ENCODE measurements around the gene MARCKS.

Gene MARCKS, protein sequence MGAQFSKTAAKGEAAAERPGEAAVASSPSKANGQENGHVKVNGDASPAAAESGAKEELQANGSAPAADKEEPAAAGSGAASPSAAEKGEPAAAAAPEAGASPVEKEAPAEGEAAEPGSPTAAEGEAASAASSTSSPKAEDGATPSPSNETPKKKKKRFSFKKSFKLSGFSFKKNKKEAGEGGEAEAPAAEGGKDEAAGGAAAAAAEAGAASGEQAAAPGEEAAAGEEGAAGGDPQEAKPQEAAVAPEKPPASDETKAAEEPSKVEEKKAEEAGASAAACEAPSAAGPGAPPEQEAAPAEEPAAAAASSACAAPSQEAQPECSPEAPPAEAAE

DNA sequence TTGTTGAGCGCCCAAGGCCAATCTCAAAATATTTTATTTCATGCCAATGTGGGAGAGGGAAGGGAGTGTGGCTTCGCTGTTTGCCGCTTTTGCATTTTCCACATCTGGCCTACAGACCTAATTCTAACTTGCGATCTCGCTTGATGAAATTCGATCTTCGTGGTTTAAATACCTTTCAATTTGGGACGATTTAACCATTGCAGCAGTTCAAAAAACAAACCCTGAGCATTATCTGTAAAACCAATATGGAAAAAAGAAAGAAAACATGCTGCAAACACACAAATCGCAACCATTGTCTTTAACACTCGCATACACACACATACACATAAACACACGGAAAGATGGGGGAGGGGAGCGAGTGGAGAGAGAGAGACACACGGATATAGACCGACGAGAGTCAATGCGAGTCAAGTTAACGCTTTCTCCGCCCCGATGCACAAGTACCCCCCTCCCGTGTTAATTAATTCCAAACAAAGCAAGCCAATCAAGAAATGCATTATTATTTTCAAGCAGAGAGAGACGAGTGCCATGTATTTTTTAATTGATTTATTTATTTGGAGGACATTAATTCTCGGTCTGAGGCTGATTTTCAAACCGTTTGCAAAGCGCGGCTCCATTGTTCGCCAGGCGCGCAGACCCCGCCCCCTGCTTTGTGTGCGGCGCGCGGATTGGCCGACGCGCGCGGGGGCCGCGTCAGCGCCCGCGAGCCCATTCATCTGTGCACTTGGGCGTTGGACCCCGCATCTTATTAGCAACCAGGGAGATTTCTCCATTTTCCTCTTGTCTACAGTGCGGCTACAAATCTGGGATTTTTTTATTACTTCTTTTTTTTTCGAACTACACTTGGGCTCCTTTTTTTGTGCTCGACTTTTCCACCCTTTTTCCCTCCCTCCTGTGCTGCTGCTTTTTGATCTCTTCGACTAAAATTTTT is at the start of gene MARCKS:
MARCKS (plus strand) TSS at position 721 of the 931 bp plus-strand sequence. CDS start 401 bp downstream, outside the sequence.
- intact Hi-C loops (cut with DNase I) = loop anchor here (5.0 to 10.0 kb wide), 4 partner anchors 445 to 980 kb away; no protein-coding TSS in a partner anchor
- DNase-seq = peak; percentile 55 to 96 (median 74)

DNA sequence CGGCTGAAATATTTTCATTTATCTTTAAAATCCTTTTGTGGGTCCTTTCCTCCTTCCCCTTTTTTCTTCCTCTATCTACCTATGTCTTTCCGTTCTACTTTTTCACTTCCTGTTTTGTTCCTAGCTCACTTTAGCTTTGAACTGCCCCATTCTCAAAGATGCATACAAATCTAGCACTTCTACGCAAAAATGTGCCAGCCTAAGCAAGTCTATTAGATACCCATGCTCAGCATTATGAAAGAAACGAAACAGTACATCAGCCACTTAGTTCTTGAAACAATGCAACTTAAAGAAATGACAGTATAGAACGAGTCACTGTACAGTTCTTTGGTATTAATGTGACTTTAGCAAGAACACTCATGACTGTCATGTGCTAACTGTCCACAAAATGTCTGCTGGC is 47.3 kb upstream of the MARCKS start:
- intact Hi-C loops (cut with DNase I) = no loop called here
- DNase-seq = no peak

DNA sequence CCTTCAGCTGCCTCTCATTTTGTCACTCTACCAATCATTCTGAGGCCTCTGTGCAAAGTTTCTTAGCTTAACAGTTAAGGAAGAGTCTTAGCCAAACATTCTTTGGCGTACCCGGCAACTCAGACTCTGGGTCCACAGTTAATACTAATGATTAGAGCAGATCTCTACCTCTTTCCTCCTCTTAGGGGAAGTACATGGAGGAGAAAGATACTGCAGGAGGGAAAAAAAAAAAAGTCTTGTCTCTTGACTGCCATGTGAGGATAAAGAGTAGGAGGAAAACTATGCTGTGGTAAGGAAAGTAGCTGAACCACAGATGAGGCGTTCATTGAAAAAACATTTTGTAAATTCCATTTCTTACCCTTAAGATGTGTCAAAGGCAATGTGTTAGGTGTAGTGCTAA is 44.0 kb upstream of the MARCKS start:
- no peak for DNase-seq
- intact Hi-C loops (cut with DNase I) = no loop called here

DNA sequence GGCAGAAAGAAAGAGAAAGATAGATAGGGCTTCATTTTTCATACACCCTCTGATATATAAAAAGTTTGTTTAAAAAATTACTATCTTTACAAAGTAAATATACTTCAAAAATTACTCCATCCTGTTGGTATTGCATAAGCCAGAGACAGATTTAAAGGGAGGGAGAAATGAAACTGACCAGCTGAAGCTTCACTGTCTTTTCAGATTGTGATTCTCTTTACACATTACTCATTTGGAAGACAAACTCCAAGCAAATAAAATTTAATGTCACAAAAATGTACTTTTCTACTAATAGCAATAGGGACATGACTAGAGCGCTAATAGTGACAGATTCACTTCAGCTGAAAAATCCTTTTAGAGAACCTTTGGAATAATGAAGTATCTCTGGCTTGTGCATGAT is 38.6 kb upstream of the MARCKS start:
- intact Hi-C loops (cut with DNase I) = no loop called here
- DNase-seq = no peak

DNA sequence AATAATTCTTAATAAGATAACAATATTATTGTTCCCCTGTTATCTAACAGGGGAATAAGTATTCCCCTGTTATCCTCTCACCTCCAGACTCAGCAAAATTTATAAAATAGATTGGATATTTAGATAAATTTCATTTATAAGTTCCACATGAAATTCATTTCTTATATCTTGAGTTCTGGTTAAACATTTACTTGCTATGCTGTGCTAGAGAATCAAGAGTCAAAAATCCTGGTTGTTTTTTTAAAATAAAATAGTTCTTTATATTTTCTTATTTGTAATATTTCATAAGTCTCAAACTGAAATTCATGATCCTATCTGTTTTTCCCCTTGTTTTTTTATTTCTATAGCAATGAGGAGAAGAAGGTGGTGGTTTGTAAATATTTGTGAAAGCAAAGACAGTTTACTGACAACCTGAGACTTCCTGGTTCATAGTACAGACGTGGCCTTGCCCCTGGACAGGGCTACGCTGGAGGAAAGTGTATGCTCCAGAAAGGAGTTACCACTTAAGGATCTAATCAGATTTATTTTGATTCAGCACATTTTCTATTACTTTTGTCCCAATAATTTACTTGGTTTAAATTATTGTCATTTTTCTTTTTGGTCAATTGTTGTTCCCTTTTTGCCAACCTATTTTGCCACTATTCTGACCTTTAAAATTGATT is 37.8 kb upstream of the MARCKS start:
- intact Hi-C loops (cut with DNase I) = no loop called here
- DNase-seq = no peak

DNA sequence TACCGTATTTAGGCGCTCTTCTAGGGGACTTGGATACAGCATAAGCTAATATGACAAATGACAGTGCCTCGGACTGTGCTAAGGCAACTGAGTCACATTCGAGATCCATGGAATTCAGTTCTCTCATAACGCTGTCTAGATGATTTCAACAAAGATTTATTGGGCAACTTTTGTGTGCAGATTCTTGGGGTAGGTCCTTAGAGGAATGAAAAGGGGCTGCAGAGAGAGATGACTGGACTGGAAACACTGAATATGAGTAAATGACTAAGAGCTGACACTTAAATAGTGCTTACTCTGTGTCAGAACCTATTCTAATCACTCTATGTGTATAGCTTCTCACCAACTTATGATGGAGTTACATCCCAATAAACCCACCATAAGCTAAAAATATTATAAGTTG is 36.4 kb upstream of the MARCKS start:
- DNase-seq = no peak
- intact Hi-C loops (cut with DNase I) = no loop called here

DNA sequence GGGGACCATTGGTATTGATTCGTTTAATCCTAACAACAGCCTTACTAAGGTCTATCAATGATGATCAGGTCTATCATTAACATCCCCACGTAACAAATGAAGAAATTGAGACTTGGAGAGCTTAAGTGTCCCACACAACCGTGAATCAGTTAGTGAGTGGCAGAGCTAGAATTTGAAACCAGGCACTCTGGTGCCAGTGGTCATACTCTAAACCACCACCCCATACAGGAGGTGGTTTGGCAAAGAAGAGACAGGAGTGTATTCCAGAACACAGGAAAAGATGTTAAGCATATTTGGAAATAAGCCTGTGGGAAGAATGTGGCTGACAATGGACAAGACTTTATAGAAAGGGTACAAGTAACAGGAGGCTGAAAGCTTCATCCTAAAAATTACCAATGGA is 35.7 kb upstream of the MARCKS start:
- intact Hi-C loops (cut with DNase I) = no loop called here
- no peak for DNase-seq

DNA sequence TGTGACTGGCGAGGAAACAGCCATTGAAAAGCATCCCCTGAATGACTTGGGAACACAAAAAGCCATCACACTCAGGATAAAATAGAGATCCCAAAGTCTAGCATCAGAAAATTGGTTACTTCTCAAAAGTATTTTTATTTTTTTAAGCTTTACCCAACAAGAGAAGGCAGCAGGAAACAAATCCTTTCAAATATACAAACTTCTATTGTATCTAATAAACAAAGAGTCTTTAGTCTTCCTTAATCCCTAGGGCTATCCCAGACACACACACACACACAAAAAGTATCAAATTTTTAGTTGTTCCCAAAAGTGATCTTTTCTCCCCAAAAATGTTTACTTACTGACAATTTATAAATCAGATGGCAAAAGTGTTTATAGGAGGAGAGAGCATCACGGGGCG is 33.2 kb upstream of the MARCKS start:
- intact Hi-C loops (cut with DNase I) = no loop called here
- DNase-seq = no peak

DNA sequence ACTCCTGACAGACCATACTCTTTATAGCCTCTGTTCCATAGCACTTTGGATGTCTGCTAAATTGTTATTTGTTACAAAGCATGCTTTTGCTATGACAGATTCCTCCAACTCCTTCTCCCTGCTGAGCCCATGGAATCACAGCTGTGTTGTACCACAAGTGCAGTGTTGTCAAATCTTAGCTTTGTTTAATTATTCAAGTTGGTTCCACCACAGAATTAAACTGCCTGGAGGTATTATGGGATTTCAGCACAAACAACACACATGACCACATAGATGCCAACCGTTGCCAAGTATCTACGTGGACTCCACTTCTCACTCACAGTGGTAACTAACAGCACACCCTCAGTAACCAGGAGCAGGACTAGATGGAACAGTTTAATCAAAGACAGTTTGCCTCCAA is 32.7 kb upstream of the MARCKS start:
- no peak for DNase-seq
- intact Hi-C loops (cut with DNase I) = no loop called here

DNA sequence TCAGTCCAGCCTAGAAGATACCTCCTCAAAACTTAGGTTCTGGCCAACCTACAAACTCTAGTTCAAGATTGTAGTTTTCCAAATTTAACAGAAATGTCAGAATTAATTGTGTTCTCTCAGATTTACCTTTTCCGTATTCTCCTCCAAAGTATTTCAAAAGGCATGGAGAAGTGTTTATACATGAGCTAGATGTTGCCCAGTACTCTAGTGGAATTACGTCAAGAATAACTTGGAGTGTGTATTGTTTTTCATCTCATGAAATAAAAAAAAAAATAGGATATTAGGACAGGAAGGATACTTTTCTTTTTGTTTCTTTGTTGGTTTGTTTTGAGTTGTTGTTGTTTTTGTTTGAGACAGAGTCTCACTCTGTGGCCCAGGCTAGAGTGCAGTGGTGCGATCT is 32.3 kb upstream of the MARCKS start:
- no peak for DNase-seq
- intact Hi-C loops (cut with DNase I) = no loop called here

DNA sequence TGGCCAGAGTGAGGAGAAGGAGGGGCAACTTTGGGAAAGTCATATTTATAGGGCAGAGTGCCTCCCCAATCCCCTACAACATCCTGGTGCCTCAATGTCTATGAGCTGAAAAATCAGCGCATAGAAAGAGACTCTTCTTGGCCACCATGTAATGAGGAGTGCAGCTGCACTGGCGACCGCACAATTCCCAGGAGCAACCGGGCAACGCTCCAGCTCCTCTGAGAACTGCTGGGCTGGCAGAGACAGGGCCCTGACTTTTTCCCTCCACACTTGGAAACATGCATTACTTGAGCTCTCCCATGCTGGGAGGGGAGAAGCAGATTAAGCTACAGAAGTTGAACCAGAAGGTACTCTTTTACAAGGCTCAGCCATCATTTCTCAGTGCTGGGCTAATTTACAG is 31.4 kb upstream of the MARCKS start:
- intact Hi-C loops (cut with DNase I) = no loop called here
- peak; percentile 61 to 96 (median 83) for DNase-seq

DNA sequence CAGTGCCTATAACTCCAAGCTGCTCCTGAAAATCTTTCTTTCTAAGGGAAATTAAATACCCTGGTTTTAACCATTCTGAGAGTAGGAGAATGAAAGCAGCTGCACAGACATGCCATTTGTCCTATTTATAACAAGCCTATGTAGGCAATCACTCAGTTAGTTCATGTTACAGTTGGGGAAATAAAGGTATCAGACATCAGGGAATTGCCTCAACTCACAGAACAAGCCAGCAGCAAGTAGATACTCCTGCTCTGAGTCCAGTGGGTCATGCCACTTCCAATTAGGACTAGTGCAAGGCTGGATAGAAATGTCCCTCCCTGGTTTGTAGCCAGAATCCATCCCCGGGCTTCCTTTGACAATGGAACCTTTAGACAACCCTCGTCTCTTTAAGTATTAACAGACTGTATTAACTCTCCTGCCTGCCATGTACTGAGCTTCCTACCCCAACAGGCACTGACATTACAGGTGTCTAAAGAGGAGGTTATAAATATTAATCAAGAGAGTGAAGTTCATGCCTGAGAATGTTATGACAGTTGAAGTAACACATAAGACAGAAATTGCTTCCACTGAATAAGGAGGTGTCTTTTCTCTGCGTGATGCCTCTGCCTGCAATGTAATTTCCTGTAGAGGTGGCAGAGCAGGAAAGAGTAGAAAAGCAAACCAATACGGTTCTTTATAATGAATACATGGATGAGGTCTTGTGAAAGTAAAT is 28.0 kb upstream of the MARCKS start:
- intact Hi-C loops (cut with DNase I) = no loop called here
- DNase-seq = no peak

DNA sequence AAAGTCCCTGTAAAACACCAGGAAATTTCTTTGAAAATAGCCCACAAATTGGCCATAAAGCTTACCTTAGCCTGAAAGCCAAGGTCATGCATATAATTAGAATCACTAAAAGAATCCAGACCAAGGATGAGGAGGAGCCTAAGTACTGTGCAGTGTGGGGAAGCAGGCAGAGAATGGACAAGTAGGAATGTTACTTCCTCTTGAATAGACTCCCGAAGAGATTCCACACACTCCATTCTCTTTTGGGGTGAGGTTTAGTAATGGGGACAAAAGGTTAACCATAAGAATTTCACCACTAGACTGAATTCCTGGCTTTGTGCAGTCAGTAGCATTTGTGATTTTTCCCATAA is 27.5 kb upstream of the MARCKS start:
- no peak for DNase-seq
- intact Hi-C loops (cut with DNase I) = no loop called here

DNA sequence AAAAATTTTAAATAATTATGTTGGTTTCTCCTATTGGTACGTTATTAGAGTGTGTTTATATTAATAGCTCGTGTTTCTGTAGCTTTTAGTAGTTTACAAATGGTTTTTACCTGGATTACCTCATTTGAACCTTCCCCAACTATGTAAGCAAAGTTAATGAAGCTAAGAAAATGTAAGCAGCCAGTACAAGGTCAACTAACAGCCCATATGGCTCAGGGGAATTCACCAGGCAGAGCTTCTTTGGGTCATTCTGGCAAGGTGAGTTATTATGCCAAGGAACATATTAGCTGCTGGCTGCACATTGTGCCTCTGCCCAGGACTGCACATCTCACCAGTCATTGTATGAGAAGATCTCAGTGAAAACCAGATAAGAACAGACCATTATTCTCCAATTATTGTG is 27.0 kb upstream of the MARCKS start:
- intact Hi-C loops (cut with DNase I) = no loop called here
- DNase-seq = no peak

DNA sequence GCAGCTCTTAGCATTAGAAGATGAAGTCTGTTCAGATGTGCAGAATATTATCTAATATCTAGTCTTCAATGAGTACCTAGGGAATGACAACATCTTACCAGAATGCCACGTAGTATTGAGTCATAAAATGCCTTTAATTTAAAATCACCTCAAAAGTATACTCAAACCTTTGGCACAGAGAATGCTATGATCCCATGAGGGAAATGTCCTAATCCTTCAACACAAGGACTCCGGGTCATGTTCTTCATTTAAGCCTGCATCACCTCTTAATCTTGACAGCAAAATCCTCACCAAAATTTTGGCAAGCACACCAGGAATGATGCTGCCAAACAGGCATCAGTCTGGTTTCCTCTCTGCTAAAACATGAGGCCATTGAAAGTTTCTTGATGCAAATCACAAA is 23.6 kb upstream of the MARCKS start:
- intact Hi-C loops (cut with DNase I) = no loop called here
- DNase-seq = no peak

DNA sequence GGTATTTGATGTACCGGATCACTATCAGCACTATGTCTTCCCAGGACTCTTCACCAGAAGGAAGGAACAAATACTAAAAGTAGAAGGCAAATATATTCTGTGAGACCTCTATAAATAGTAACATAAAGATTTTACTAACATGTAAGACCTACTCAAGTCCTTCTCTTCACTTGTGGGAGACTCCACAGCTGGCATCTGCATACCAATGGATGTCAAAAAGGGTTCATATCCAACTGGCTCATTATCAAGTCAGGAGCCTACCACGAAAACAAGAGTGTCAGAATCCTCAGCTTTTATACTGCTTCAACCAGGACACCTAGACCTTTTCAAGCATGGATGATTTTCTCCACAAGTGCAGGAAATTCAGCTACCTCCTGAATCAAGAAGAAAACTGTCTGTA is 20.0 kb upstream of the MARCKS start:
- intact Hi-C loops (cut with DNase I) = no loop called here
- no peak for DNase-seq

DNA sequence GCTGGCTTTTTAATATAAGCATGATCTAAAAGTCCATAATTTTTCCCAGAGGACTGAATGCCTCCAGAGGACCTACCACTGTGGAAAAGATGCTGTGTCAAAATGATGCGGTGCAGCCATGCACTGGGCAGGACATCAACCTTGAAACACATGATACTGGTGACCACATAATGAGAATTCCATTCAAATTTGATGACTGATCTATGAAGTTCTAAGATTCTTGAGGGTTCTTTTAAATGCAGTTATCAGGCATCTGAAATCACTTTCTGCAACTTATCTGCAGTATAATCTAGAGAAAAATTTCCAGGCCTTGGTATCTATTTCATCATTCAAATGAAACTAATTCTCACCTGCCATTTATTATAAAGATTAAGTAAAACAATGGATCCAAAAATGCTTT is 15.0 kb upstream of the MARCKS start:
- no peak for DNase-seq
- intact Hi-C loops (cut with DNase I) = no loop called here

DNA sequence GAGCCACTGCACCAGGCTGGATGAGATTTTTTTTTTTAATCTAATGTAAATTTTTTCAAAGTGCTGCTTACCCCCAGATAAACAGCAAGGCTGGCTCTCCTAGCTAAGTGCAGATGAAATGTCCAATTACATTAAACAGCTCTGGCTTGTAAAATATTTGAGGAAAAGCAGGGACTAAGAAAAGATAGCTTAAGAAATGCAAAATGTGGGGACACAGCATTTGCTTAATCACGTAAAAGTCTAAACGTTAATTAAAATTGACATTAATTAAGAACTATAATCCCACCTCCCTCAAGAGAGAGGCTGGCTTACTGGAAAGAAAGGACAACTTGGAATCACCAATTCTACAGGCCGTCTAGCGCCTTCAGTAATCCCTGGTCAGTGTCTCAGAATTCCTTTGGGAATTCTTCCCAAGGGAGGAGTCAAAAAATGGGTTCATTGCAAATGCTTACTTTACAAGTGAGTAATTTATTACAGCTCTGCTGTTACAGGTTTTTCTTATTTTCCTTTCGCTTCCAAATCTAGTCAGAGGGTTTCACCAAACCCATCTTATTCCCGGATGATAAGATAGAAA is 13.6 kb upstream of the MARCKS start:
- no peak for DNase-seq
- intact Hi-C loops (cut with DNase I) = no loop called here

DNA sequence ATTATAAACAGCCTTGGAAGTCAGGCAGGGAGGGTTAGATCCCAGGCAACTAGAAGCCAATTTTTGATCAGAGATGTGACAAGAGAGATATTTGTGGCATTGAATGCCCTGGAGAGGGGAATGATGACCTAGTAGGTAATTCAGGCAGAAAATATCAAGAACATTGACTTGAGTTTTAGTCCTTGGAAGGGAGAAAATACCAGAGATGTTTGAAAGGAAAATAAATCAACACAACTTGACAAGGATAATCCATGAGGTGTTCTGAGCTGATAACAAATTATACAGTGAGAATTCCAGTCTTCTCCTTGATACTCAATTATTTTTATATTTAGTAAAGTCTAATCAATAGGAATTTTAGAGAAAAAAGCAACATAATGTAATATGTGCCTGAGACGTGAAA is 10.6 kb upstream of the MARCKS start:
- DNase-seq = no peak
- intact Hi-C loops (cut with DNase I) = no loop called here

DNA sequence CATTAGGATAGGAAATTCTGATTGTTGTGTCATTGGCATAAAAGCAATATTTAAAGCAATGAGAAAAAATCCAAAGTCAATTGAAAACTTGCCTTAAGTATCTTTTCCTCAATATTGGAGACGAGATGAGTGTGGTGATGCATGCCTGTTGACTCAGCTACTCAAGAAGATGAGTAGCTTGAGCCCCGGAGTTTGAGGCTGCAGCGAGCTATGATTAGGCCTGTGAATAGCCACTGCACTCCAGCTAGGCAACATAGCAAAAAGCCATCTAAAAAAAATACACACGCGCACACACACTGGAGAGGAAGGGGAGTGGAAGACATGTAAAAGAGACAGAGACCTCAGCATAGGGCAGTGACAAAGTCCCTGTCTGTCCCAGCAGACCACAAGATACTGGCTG is 9.7 kb upstream of the MARCKS start:
- no peak for DNase-seq
- intact Hi-C loops (cut with DNase I) = no loop called here

All from posterior cingulate gyrus (tissue), 11 donors.